ENCODE measurements around the gene PYDC1.

DNA sequence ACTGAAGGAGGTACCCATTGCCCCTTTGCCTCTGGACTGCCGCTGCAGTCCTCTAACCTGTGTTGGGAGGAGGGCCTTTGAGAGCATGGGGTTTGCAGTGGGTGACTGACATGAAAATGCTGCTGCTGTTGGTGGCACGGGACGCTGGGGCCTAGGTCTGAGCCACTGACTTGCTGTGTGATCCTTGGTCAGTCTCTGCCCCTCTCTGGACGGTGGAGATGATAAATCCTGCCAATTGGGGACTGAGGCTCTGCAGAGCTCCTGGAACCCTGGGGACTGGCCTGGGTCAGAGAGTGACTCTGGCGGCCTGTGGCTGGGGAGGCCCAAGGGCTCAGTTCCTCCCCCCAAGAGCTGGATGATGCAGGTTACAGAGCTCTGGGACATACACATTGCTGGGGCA is 6.1 kb upstream of the PYDC1 start:
- TF ChIP-seq, protein P1, sequence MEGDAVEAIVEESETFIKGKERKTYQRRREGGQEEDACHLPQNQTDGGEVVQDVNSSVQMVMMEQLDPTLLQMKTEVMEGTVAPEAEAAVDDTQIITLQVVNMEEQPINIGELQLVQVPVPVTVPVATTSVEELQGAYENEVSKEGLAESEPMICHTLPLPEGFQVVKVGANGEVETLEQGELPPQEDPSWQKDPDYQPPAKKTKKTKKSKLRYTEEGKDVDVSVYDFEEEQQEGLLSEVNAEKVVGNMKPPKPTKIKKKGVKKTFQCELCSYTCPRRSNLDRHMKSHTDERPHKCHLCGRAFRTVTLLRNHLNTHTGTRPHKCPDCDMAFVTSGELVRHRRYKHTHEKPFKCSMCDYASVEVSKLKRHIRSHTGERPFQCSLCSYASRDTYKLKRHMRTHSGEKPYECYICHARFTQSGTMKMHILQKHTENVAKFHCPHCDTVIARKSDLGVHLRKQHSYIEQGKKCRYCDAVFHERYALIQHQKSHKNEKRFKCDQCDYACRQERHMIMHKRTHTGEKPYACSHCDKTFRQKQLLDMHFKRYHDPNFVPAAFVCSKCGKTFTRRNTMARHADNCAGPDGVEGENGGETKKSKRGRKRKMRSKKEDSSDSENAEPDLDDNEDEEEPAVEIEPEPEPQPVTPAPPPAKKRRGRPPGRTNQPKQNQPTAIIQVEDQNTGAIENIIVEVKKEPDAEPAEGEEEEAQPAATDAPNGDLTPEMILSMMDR (IDR thresholded peaks at IDR 0.05; ENCODE audit: borderline replicate concordance, extremely low read depth, low read length, poor library complexity, severe bottlenecking): no peak
- no peak for TF ChIP-seq EZH2 (IDR thresholded peaks at IDR 0.05; ENCODE audit: borderline replicate concordance, low read depth, low read length, severe bottlenecking)

Measured in DND-41 (cell line).